Epidermal melanocyte (primary cell): ENCODE measurements around the gene SART3.
"Not testable (repeated sequence)": the region's sequence is repeated elsewhere in the genome, so short reads cannot be mapped to it uniquely, and the experiment has no call there.

Experiments used
- DNase-seq: peaks from one replicate; pipeline ENCODE4 v3.0.0; 2011; ENCODE audit warnings: low spot score; ENCODE audit not compliant: insufficient read length

The SART3 gene

DNA sequence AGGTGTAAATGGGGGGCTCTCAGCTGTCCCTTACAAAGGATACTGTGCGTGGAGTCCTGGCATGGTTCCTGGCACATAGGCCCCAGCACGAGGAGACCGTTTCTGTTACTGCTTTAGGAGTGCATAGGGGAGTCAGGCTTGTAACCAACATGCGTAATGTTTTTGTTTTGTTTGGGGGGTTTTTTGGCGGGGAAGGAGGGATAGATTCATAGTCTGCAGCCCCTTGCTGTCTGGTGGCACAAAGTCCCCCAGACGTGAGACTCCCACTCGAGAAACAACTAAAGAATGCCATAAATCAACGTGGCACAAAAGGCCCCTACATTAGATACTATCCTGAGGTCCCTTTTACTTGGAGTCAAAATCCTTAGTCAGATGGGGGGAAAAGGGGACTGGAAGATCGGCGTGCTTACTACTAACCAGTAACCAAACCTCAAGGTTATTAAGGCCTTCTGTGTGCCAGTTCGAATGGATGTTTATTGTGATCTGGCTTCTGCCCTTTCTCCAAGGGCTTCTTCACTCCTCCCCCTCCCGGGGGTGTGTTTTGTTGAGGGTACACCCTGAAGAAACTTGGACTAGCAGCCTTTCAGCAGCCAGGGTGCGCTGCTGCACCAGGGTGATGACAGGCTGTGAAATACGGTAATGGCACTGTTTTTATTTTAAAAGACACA, 2.3 kb upstream of the SART3 start:
- DNase-seq: peak; percentile 87

DNA sequence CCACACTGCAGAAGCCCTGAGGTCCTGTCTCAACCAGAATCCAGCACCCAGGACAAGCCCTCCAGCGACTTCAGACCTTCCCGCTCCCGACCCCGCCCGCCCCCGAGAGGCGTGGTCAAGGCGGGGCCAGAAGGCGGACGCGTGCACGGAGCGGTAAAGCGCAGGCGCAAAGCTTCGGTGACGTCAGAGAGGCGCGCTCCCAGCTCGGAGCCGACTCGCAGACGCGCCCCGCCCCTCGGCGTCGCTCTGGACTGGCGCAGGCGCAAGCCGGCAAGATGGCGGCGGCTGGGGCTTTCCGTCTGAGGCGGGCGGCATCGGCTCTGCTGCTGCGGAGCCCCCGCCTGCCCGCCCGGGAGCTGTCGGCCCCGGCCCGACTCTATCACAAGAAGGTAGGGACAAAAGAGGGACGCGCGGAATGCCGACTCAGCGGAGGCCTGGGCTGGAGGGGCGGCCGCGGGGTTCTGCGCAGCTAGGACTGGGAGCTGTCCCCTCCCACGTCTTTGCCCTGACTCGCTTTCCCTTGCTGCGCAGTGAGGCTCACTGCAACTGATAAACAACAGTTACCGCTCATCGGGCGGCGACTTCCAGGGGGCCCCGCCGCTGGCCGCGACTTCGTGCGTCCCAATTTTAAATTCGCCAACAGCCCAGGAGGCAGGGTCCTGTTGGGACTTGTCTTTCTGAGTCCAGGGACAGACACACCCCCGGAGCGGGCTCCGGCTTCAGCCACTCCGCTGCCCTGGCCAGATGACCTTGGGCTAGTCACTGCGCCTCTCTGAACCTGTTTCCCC, 1.6 kb upstream of the SART3 start, which contains the start of gene ISCU:
ISCU (plus strand) TSS at position 249 of the 788 bp plus-strand sequence; CDS start at position 276, 27 bp downstream.
- DNase-seq: peak; percentile 71

DNA sequence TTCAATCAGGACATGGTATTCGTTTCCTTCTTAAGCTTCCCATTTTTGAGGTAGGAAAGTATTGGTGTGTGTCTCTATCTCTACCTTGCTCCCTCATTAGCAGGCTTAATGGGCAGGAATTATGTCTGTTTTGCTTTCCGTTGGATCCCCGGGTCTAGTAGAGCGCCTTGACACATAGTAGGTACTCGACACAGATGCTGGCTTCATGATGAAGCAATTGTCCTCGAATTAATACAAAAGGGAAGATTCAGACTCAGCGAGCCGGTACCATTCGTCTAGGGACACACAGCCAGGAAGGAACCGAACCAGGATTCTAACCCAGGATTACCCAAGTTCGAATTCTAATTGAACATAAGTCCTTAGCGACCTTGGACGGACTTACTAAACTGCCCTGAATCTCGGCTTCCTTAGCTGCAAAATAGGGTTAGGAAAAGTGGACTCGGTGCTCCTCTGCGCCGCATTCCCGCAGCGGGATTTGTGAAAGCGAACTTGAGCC, 927 bp upstream of the SART3 start:
- DNase-seq: no peak

DNA sequence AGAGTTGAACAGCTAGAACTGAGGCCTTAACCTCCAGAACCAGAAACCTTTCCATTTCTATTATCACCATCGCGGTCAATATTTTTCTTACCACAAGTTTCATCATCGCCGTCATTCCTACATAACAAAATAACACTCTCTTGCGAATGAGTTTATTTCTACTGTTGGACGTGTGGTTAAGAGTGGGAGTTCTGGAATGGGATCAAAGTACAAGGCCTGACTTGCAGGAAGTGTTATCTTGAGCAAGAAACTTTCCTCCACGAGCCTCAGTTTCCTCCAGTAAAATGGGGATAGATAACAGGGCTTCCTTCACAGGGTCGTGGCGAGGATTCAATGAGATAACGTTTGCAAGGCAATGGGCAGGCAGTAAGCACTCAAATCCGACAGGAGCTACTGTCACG, 652 bp downstream of the SART3 start:
- DNase-seq: no peak

DNA sequence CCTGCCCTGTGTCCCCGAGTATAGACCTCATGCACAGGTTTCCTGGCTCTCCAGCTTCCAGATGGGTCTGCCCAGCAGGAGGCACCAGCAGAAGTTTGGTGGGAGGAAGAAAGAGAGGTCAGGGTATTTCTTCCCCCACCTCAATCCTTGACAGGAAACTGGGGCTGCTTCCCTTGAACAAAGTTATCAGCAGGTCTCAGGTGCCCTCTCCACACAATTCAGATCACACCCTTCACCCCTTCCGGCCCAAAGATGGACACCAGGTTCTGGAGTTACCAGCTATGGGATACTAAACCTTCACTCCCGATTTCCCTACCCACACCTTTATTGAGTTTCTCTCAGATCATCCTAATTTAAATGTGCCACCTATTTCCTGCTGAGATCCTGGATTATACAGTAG, 1.2 kb downstream of the SART3 start:
- DNase-seq: no peak

DNA sequence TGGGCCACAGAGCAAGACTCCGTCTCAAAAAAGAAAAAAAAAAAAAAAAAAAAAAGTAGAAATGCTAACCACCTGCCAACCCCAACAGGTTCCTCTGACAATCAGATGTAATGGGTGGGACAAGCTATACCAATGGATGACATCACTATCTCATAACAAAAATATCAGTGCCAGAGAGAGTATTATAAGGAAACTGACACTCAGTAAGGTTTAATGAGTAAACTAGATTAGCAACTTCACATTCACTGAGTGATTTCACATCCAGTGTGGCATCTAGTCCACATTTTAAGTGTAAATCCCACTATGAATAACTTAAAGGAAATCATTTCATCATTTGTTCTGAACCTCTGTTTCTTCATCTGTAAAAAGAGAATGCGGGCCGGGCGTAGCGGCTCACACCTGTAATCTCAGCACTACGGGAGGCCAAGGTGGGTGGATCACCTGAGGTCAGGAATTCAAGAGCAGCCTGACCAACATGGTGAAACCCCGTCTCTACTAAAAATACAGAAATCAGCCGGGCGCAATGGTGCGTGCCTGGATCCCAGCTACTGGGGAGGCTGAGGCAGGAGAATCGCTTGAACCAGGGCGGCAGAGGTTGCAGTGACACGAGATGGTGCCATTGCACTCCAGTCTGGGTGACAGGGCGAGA, 1.8 kb downstream of the SART3 start:
- DNase-seq: no peak

DNA sequence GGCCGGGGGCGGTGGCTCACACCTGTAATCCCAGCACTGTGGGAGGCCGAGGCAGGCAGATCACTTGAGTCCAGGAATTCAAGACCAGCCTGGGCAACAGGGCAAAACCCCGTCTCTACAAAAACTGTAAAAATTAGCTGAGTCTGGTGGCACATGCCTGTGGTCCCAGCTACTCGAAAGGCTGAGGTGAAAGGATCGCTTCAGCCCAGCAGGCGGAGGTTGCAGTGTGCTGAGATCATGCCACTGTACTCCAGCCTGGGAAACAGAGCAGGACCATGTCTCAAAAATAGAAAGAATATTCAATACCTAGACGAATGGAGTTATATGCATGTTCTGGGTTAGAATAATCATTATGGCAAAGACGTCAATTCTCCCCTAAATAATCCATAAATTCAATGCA, 5.6 kb downstream of the SART3 start:
- DNase-seq: not testable (repeated sequence)

DNA sequence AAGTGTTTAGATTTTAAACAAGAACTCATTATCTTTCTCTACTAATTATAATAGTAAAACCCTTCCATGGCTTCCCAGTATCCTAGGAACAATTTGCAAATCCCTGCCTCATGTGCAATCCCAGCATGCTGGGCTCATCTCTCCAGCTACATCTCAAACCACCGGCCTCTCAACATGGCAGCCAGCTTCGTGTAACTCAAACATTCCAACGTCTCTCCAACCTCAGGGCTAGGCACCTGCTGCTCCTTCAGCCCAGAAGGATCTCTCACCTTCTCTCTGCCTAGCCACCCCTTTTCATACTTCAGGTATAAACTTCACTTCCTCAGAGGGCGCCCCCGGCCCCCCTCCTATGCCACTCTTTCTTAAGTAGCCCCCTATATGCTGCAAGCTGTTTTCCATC, 7.2 kb downstream of the SART3 start:
- no peak for DNase-seq

DNA sequence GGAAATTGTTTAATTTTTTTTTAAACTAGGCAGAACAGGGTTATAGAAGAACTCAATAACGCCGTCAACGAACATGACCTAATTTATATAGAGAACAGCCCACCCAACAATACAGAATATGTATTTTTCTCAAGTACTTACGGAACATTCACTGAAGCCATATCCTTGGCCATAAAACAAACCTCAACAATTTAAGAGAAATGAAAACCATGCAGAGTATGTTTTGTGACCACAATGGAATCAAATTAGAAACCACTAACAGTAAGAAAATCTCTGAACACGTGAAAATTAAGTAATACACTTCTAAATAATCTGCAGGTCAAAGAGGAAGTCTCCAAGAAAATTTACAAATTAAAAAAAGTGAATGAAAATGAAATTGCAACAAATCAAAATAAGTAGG, 9.4 kb downstream of the SART3 start:
- no peak for DNase-seq

DNA sequence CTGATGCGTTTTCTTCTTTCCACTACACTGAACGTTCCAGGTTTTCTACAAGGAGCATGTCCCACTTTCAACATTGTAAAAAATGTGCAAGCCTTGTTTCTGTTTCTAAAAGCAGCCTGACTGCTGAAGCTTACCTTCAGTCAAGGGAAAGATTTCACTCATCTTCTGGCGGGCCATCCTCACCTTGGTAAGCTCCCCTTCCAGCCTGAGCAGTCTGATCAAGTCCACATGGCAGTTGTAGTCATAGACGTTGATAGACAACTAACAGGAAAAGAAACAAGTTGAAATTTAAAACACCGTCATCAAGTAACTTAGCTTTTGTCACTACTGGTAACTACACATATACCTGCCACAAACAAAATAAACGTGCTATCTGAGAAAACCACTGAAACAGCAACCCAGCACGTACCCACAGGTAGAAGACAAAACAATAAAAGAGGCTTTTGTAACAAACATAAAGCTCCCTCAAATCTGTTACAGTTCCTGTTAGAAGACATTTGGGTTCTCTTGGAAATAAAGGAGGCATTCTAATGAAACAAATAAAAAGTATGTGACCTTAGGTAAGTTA, 11.9 kb downstream of the SART3 start:
- no peak for DNase-seq

DNA sequence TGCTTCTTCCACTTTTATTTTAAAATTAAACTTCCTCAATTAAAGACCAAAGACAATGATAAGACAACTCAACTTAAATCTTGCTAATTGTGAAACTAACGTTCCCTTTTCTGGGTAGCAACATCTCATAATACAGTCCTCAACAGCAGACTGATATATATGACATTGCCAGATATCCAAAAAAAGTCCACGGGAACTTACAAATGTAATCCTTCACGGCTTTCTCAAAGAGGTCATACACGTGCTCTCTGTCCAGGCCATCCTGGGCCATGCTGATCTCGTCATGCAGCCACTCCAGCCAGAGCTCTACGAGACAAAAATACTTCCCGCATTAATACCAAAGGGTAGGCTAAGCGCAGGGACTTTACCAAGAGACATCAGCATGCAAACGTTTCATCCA, 13.3 kb downstream of the SART3 start:
- no peak for DNase-seq

DNA sequence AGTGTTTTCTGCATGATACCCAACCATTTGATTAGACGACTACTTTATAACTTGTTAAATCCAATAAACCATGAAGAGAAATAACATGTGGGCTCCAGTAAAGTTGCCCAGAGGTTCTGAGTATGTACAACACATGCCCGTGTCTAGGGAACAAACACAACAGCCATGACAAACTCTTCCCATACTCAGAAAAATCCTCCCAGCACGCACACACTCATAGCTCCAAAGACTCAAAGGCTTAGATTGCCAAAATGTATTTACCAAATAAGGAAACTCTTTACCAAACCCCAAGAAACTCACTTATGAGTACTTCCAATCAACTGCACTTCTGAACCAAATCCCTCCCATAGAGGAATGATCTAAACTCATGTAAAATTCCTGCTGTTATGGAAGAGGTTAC, 17.3 kb downstream of the SART3 start:
- DNase-seq: no peak

DNA sequence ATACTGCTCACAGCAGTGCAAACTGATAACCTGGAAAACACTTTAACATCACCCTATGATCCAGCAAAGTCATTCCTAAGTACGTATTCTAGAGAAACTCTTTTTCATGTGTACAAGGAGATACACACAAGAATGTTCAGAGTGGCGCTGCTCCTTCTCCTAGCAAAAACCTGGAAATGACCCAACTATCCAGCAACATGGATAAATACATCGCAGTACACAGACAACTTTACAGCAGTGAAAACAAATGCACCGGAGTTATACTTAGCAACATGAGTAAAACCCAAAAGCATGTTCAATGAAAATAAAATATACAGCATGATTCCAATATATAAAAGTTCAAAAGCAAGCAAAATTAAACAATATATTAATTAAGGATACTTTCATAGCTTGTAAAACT, 18.7 kb downstream of the SART3 start:
- DNase-seq: no peak

DNA sequence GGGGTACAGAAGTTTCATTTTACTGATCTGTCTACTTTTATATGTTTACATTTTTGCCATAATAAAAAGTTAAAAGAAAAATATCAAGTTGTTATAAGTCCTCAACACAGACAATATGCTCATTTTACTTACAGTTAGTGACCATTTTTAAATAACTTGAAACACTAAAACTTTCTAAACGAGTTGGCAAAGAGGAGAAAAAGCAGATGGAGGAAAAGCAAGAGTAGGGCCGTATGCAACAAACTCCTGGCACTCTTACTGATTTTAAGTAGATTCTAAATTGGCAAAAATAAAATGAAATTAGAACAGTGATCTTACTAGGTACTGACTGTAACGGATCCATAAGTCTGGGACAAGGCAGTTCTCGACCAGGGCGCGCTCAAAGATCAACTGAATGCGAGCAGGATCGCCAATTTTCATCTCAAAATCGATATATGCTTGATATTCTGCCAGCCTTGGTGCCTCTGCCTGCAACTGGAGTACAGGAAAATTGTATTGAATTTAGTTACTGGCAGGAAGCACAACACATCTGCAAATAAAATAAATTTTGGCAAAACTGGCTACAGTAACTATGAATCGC, 22.3 kb downstream of the SART3 start:
- DNase-seq: no peak

DNA sequence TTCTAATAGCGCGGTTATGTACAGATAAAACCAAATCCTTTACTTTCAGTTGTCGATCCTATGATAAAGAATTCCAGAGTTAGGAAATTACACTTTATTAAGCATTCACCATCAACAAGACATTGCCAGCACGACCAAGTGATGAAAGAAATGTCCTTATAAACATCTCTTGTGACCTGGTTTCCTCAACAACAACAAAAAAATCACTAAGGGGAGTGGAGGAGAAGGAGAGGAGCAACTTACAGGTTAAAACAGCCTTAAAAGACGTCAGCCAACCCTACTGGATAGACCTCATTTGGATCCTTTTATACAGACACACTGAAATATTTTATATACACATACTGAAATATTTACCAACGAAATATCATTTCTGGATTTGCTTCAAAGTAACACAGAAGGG, 22.8 kb downstream of the SART3 start:
- DNase-seq: no peak

DNA sequence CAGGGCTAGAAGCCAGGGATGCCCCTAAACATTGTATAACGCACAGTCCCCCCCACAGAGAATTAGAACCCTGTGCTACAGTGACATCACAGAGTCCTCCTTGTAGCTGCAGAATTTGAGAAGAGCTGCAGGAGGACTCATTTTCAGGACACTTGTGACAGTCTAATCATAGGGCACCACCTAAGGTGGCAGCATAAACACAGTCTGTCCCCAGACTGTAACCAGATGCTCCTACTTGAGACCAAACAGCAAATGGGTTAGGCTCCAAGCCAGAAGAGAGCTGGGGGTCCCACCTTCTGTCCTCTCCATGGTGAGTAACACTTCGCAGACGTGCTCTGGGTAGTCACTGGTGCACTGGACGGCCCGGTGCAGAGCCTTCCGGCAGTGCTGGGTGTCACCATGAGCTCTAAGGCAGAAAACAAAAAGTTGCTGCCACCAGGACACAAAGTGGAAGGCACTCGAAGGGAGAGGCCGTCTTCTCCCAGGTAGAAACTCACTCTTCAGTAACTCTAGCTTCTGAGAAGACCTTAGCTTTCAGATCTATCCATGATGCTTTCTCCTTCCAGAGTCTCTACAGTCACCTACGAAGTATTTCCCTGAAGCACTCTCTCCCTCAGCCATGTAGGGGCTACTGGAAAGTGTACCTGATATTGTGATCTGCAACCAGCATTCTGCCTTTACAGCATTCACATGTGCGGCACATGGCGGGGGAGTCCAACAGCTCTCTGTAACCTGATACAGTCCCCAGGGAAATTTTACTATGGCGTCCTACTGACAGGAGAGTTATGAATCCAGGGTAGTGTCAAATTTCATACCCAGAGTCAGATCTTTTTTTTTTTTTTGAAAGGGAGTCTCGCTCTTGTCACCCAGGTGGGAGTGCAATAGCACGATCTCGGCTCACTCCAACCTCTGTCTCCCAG, 28.8 kb downstream of the SART3 start:
- DNase-seq: no peak

DNA sequence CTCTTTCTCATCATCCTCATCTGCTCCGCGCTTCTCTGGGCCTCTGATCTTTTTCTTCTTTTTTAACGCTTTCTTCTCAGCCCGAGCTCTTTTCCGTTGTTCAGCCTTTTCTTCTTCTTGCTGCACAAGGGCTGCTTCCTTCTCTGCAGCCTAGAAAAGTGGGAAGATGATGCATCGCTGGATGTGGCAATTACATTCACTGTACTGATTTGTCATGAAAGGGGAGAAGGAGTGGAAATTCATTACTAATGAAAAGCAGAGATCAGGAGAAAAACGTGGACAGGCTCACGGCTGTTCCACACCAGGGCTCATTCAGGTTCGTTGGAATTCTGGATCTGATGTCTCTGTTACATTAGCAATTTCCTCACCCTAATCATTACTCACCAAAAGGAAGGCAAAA, 30.8 kb downstream of the SART3 start:
- DNase-seq: no peak

DNA sequence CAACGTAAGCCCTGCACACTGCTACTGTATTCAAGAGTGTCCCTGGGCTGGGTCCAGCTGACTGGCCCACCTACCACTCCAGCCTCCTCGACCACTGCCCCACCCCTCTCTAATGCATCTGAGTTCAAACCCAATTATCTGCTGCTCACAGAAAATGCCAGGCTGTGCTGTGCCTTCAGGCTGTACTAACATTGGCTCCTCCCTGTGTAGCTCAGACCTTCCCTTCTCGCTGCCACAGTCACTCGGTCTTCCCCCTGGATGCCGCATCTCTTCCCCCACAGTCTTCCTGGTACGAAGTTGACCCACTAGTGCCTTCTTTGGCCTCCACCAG, 33.8 kb downstream of the SART3 start:
- DNase-seq: no peak

DNA sequence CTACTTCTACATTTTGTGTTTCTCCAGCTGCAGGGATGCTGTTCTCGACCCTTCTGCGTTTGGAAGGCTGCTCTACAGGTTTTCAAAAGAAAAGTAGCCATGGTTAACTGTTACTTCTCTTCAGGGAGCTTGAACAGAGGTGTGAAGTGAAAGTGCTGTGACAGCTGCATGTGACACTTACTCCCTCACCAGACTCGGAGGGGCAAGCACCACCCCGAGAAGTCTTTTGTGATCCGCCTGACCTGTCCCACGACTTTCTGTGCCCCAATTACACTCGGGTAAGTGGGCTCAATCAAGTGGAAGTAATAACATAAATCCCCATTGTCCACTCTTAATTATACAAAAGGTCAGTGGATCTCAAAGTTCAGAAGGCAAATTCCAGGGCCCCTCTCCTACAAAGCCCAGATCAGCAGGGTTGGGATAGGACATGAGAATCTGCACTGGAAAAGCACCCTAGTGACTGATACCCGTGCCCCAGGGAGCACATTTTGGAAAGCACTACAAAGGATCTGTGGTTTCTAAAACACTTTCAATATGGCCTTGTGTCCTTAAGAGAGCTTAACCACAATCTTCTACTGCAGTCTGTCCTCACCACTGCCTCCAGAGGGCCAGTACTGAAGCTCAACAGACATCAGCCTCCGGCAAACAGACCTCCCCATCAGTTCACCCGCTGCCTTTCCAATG, 34.3 kb downstream of the SART3 start:
- DNase-seq: peak; percentile 69

DNA sequence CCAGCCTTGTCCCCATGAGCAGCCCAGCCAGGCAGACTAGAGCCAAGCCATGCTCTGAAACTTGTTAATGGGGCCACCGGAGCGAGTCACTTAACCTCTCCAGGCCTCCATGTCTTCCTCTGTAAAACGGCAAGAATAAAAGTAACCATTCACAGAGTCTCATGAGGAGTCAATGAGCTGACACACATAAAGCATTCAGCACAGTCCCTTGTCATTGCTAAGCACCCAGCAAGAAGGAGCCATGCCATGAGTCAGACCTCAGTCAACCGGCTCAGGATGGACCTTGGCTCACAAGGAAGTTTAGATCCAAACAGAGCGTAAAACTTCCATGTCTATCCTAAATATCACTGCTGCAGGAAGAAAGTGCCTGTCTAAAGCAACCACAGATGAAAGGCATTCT, 35.3 kb downstream of the SART3 start:
- DNase-seq: no peak
